Trophoblast cell (in vitro differentiated cells and primary cell): ENCODE results near the gene ZNF226.
"Not testable (repeated sequence)": the region's sequence is repeated elsewhere in the genome, so short reads cannot be mapped to it uniquely, and the experiment has no call there.

Experiments
- DNase-seq, 2 donors: peaks; one replicate each; pipeline ENCODE4 v3.0.0-alpha.2; 2016
- H2AFZ ChIP-seq: 2 replicates; pipeline ENCODE4 v1.6.1; 2013; ENCODE audit warnings: low read length, moderate library complexity, mild to moderate bottlenecking; ENCODE audit not compliant: insufficient read depth, poor library complexity
- H2AK5ac ChIP-seq: 2 replicates; pipeline ENCODE4 v1.6.1; 2013; ENCODE audit warnings: mild to moderate bottlenecking, low read length
- H2BK120ac ChIP-seq: 2 replicates; pipeline ENCODE4 v1.6.1; 2013; ENCODE audit warnings: low read length, mild to moderate bottlenecking, moderate library complexity; ENCODE audit not compliant: insufficient read depth, poor library complexity
- H2BK12ac ChIP-seq: 2 replicates; pipeline ENCODE4 v1.6.1; 2013; ENCODE audit warnings: mild to moderate bottlenecking, low read length, moderate library complexity
- H2BK5ac ChIP-seq: 2 replicates; pipeline ENCODE4 v1.6.1; 2013; ENCODE audit warnings: low read length, low read depth, moderate library complexity, mild to moderate bottlenecking; ENCODE audit not compliant: poor library complexity
- H3K14ac ChIP-seq: 2 replicates; pipeline ENCODE4 v1.6.1; 2013; ENCODE audit warnings: mild to moderate bottlenecking, low read length
- H3K18ac ChIP-seq: 2 replicates; pipeline ENCODE4 v1.6.1; 2013; ENCODE audit warnings: mild to moderate bottlenecking, low read length
- H3K23ac ChIP-seq: 2 replicates; pipeline ENCODE4 v1.6.1; 2013; ENCODE audit warnings: low read length
- H3K27ac ChIP-seq: 2 replicates; pipeline ENCODE4 v1.5.1; 2013; ENCODE audit warnings: low read depth, mild to moderate bottlenecking, inconsistent platforms, low read length, moderate library complexity
- H3K27me3 ChIP-seq: 2 replicates; pipeline ENCODE4 v1.6.1; 2013; ENCODE audit warnings: inconsistent platforms, mild to moderate bottlenecking, low read length, moderate library complexity; ENCODE audit not compliant: insufficient read depth
- H3K36me3 ChIP-seq, 2 experiments: 1 replicate in 1 of 2; 2 replicates in 1 of 2; pipeline ENCODE4 v1.6.1; 2013; ENCODE audit warnings: low read length in 2 of 2, mild to moderate bottlenecking in 2 of 2, moderate library complexity in 1 of 2; ENCODE audit not compliant: insufficient read depth in 2 of 2, control insufficient read depth in 1 of 2
- H3K4ac ChIP-seq: 2 replicates; pipeline ENCODE4 v1.6.1; 2013; ENCODE audit warnings: low read depth, mild to moderate bottlenecking, low read length, moderate library complexity
- H3K4me1 ChIP-seq, 2 experiments: 1 replicate in 1 of 2; 2 replicates in 1 of 2; pipeline ENCODE4 v1.6.1; 2013; ENCODE audit warnings: low read length in 2 of 2, mild to moderate bottlenecking in 2 of 2, moderate library complexity in 1 of 2; ENCODE audit not compliant: insufficient read depth in 2 of 2, control insufficient read depth in 1 of 2
- H3K4me2 ChIP-seq: 2 replicates; pipeline ENCODE4 v1.6.1; 2013; ENCODE audit warnings: inconsistent platforms, mild to moderate bottlenecking, low read length, moderate library complexity
- H3K4me3 ChIP-seq: 2 replicates; pipeline ENCODE4 v1.5.1; 2013; ENCODE audit warnings: mild to moderate bottlenecking, low read depth, low read length, inconsistent platforms
- H3K79me1 ChIP-seq: one replicate; pipeline ENCODE4 v1.6.1; 2013; ENCODE audit warnings: low read length
- H3K79me2 ChIP-seq: 2 replicates; pipeline ENCODE4 v1.6.1; 2013; ENCODE audit warnings: low read length, mild to moderate bottlenecking; ENCODE audit not compliant: control insufficient read depth, insufficient read depth, poor library complexity
- H3K9ac ChIP-seq: 2 replicates; pipeline ENCODE4 v1.6.1; 2013; ENCODE audit warnings: mild to moderate bottlenecking, low read length
- H3K9me3 ChIP-seq: 2 replicates; pipeline ENCODE4 v1.6.1; 2013; ENCODE audit warnings: low read depth, mild to moderate bottlenecking, control low read depth, inconsistent platforms, low read length; ENCODE audit not compliant: insufficient read depth
- H4K12ac ChIP-seq: 2 replicates; pipeline ENCODE4 v1.6.1; 2013; ENCODE audit warnings: low read depth, mild to moderate bottlenecking, low read length, moderate library complexity
- H4K8ac ChIP-seq: 2 replicates; pipeline ENCODE4 v1.6.1; 2013; ENCODE audit warnings: low read depth, mild to moderate bottlenecking, low read length, moderate library complexity
- H4K91ac ChIP-seq: one replicate; pipeline ENCODE4 v1.6.1; 2013; ENCODE audit warnings: low read depth, mild to moderate bottlenecking, low read length, moderate library complexity
- WGBS: extraction: QIAGEN DNeasy Blood & Tissue Kit; methylation state at CpG from one replicate; pipeline ENCODE4 v1.1.7; 2013; ENCODE audit warnings: missing lambda C conversion rate; ENCODE audit not compliant: insufficient read length, insufficient coverage; ENCODE audit errors: extremely low coverage; 5-methylcytosine and 5-hydroxymethylcytosine counted together

The ZNF226 gene

GRCh38 chr19:44207126-44207803 is 42.4 kb downstream of the ZNF226 start:
- DNase-seq = peak; percentile 72 to 96
- Histone ChIP-seq H3K9ac (peak overlapping the region; percentile 81), H3K23ac (no peak overlapping the region), H3K27me3 (no peaks in the 10 kb centered on the region), H3K9me3 (no peaks in the 10 kb centered on the region), H2BK5ac (peak overlapping the region; percentile 54), H3K4me3 (peak overlapping the region; percentile 77), H2AK5ac (no peak overlapping the region), H3K4me1 (no peaks in the 10 kb centered on the region), H3K14ac (peak overlapping the region; percentile 38), H2BK120ac (peak overlapping the region; percentile 23), H3K27ac (peak overlapping the region; percentile 24), H2AFZ (peak overlapping the region; percentile 90), H3K4ac (peak overlapping the region; percentile 39), H4K12ac (peak overlapping the region; percentile 83), H3K79me2 (peaks cover 3% of the 10 kb centered on the region), H3K18ac (peak overlapping the region; percentile 45), H3K36me3 (no peaks in the 10 kb centered on the region), H4K91ac (peak overlapping the region; percentile 79), H3K79me1 (peaks cover 3% of the 10 kb centered on the region), H3K4me2 (peak overlapping the region; percentile 90), H2BK12ac (no peak overlapping the region), H4K8ac (peak overlapping the region; percentile 98)
- WGBS = no CpG with 5 or more reads among the region's 26 CpGs

- H2BK5ac ChIP-seq = no peak within 1 kb of the TSS
Observed at GRCh38 chr19:44212250-44212865, 47.5 kb downstream of the ZNF226 start, which contains the start of gene ZNF227. Gene ZNF227 (plus strand): TSS chr19:44212532. CDS start chr19:44217793, 5,261 bp downstream.

GRCh38 chr19:44212866-44213346 is 48.0 kb downstream of the ZNF226 start:
- Histone ChIP-seq H3K79me1 (peaks cover 2% of the 10 kb centered on the region), H2AFZ (peak overlapping the region; percentile 100), H2BK12ac (no peak overlapping the region), H4K91ac (no peak overlapping the region), H3K14ac (no peak overlapping the region), H3K27ac (no peak overlapping the region), H3K4me2 (peak overlapping the region; percentile 81), H3K4ac (peak overlapping the region; percentile 46), H3K4me3 (peak overlapping the region; percentile 90), H3K23ac (no peak overlapping the region), H3K36me3 (peaks cover 2 to 9% of the 10 kb centered on the region in 2 experiments), H2BK5ac (no peak overlapping the region), H4K8ac (peak overlapping the region; percentile 98), H3K79me2 (peaks cover 2% of the 10 kb centered on the region), H3K4me1 (no peaks in the 10 kb centered on the region), H3K9me3 (no peaks in the 10 kb centered on the region), H4K12ac (no peak overlapping the region), H3K27me3 (no peaks in the 10 kb centered on the region), H2BK120ac (no peak overlapping the region), H3K9ac (peak overlapping the region; percentile 81), H3K18ac (no peak overlapping the region), H2AK5ac (no peak overlapping the region)
- no CpG with 5 or more reads among the region's 15 CpGs for WGBS
- peak in 1 of 2 donors; percentile 10 for DNase-seq

More at GRCh38 chr19:44212250-44212865, 47.5 kb downstream of the ZNF226 start, which contains the start of gene ZNF227:
- Histone ChIP-seq H3K14ac (peak within 1 kb of the TSS; percentile 96), H3K23ac (no peak within 1 kb of the TSS), H4K12ac (peak within 1 kb of the TSS; percentile 98), H2AFZ (peak within 1 kb of the TSS; percentile 100), H3K27ac (no peak within 1 kb of the TSS), H3K79me2 (peaks cover 6% of the 10 kb centered on the region), H3K4ac (peak within 1 kb of the TSS; percentile 67), H3K36me3 (peaks cover 2 to 6% of the 10 kb centered on the region in 2 experiments), H3K9me3 (no peaks in the 10 kb centered on the region), H2BK12ac (no peak within 1 kb of the TSS), H2AK5ac (no peak within 1 kb of the TSS), H3K4me3 (peak within 1 kb of the TSS; percentile 90), H2BK120ac (peak within 1 kb of the TSS; percentile 20), H3K9ac (peak within 1 kb of the TSS; percentile 81), H4K8ac (peak within 1 kb of the TSS; percentile 98), H3K79me1 (peaks cover 5% of the 10 kb centered on the region), H3K4me2 (peak within 1 kb of the TSS; percentile 81), H3K27me3 (no peaks in the 10 kb centered on the region), H4K91ac (peak within 1 kb of the TSS; percentile 79), H3K18ac (peak within 1 kb of the TSS; percentile 84), H3K4me1 (no peaks in the 10 kb centered on the region)
- peak; percentile 87 to 93 for DNase-seq
- WGBS = no CpG with 5 or more reads among the region's 37 CpGs

- not testable (repeated sequence) for H3K9me3 ChIP-seq, H2BK120ac ChIP-seq, H2BK5ac ChIP-seq, H4K12ac ChIP-seq, H2AFZ ChIP-seq, H3K36me3 ChIP-seq, H3K4me2 ChIP-seq, H2AK5ac ChIP-seq, H3K79me1 ChIP-seq, H3K4me3 ChIP-seq, H3K9ac ChIP-seq, H3K23ac ChIP-seq, H3K4me1 ChIP-seq, H2BK12ac ChIP-seq, H3K27ac ChIP-seq, H4K91ac ChIP-seq, DNase-seq, H3K27me3 ChIP-seq, H3K79me2 ChIP-seq, H3K4ac ChIP-seq, H3K14ac ChIP-seq, H3K18ac ChIP-seq, H4K8ac ChIP-seq
- WGBS = no CpG with 5 or more reads among the region's 3 CpGs
Observed at GRCh38 chr19:44219926-44220325, 55.0 kb downstream of the ZNF226 start.
